Measurements from ENCODE around the gene GRIN2C.
"Not testable (repeated sequence)": the region's sequence is repeated elsewhere in the genome, so short reads cannot be mapped to it uniquely, and the experiment has no call there.

GRIN2C gene

DNA sequence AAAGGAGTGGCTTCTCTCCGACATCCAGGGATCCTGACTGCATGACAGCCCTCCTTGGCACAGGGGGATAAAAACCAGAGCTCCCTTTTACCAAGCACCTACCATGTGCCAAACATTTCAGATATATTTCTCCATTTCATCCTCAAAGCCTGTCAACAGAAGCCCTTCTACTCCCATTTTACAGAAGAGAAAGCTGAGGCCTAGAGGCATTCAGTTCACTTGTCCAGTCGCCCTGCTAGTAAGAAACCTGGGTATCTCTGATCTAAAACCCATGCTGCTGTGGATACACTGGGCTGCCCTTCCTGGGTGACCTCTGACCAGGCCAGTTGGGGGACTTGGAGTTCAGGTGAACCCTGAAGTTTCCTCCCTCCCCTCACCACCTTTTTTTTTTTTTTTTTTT lies 19.0 kb upstream of the GRIN2C start:
- no peak for DNase-seq

DNA sequence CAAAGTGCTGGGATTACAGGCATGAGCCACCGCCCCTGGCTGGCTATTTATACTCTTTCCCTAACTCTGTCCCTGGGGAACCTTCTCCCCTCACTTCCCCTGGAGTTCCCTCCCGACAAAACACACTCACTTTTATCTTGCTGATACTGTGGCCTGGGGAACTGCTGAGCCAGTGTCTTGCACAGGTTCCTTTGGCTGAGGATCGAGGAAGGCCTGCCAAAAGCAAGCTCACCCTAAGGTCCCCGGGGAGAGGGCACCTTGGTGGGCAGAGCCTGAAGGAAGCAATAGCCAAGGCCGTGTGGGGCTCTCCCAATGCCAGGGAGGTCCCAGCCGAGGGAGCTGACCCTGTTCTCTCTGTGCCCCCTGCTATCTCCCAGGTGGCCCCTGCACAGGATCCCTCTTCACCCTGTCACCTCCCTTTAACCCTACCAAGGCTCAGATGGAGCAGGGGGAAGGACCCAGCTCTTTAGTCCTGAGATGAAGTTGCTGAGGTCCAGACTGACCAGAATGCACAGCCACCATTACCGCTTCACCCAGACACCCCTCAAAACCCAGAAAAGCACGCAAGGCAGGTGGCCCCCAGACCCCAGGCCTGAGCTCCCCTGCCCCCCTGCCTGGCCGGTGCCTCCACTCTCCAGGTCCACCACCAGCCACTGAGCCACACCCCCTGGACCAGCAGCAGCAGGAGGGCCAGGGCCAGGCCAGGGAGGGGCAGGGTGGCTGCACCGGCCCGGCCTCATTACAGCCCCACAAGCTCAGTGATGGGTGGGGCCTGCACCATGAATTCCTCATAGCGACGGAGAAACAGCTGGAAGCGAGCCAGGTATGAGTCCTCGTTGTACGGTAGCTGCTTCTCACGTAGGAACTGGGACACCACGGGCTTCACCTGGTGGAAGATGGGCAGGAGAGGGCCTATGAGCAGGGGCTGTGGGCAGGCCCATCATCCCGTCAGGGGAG lies 18.2 kb upstream of the GRIN2C start:
- DNase-seq = no peak

DNA sequence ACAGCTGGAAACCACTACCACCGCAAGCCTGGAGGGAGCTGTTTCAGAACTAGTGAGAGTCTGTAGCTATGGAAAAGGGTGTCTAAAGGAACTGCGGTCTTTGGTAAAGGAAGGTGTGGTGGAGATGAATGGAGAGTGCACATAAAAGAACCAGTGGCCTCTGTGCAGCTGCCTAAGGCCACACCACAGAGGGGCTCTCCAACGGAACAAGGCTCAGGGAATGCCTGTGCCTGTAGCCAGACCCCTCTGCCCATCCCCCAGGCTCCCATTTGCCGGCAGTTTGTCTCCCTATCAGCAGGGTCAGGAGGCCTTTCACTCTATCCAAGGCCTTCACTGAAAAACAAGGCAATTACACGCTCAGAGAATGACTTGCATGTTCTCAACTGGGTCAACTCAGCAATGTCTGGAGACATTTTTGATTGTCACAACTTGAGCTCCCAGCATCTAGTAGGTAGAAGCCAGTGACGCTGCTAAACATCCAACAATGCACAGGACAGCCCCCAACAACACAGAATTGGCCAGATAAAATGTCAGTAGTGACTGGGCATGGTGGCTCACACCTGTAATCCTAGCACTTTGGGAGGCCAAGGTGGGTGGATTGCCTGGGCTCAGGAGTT lies 16.4 kb upstream of the GRIN2C start:
- no peak for DNase-seq

DNA sequence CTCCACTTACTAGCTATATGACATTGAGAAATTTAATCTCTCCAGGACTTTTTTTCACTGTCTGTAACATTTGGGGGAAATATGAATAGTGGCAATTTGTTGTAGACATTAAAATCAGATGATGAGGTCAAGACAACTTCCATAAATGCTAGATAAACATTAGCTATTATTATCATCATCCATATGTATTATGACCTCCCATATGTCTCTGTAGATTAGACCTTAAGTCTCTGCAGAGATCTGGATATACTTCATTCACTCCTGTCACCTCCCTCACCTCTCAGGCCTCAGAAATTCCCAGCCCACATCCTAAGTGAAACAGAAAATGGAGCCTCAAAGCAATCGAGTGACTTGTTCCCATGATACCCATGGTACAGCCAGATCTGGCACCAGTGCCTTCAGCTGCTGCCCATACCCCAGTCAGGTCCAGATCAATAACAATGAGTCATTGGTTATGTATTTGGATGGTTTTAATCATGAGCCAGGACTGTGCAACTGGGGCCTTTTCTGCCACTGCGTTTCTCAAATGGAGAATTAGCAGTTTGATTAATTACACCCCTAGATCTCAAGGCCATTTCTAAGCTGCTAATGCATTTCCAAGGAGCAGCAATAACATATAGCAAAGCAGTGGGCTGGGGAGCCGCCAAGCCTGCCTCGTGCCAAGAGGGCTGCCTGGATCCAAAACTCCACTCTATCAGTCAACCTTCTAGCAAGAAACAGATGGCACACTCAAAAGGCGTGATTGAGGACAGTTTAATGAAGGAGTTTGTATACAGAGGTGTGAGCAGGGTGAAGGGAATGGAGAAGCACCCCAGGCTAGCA lies 15.7 kb upstream of the GRIN2C start:
- no peak for DNase-seq

DNA sequence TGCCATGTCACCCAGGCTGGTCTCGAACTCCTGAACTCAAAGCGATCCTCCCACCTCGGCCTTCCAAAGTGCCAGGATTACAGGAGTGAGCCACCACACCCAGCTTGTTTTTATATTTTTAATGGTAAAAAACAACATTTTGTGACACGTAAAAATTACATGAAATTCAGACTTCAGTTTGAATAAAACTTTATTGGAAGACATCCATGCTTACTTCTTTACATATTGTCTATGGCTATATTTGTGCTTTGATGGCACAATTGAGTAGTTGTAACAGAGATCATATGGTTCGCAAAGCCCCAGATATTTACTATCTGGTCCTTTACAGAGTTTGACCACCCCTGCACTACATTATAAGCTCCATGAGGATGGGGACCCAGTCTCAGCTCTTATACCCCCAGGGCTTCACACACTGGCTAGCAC lies 14.9 kb upstream of the GRIN2C start:
- no peak for DNase-seq

GRCh38 chr17:74873874-74874614 lies 14.4 kb upstream of the GRIN2C start:
- DNase-seq = no peak

- peak; percentile 100 for DNase-seq
Observed at GRCh38 chr17:74873037-74873873, 13.6 kb upstream of the GRIN2C start.

- no peak for DNase-seq
Observed at GRCh38 chr17:74872313-74873036, 12.8 kb upstream of the GRIN2C start, which contains the start of gene FDXR. FDXR (minus strand) TSS chr17:74872994; CDS start chr17:74872944, 50 bp downstream.

DNA sequence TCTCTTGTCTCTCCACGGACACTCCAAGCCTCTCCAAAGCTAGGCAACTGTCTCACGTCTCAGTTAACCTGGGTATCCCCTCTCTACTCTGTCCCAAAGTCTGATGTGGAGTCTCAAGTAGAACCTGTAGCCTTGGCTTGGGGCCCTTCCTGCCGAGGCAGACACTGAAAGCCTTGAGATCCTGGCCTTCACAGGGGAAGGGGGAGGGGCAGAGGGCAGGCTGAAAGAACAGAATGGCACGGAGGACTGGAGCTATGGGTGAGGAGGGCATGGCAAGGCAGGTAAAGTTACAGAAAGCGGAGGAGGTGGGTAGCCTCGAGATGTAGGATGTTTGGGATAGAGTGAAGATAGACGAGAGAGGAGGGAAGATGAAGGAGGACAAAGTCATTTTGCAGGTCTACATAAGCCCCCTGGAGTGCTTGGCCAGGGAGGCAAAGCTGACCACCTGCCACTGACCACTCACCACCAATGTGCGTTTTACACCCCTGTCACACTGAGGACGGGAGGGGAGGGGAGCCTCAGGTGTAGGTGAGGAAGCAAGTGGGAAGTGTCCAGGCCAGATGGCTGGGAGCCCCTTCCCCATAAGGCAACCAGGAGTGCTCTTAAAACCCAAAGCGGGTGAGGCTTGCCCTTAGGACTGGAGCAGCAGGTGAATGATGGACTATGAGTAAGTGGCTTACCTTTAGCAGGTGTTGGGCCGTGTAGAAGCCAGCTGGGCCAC lies 11.8 kb upstream of the GRIN2C start:
- DNase-seq = no peak

- no peak for DNase-seq
Observed at GRCh38 chr17:74870512-74870911, 10.8 kb upstream of the GRIN2C start.

DNA sequence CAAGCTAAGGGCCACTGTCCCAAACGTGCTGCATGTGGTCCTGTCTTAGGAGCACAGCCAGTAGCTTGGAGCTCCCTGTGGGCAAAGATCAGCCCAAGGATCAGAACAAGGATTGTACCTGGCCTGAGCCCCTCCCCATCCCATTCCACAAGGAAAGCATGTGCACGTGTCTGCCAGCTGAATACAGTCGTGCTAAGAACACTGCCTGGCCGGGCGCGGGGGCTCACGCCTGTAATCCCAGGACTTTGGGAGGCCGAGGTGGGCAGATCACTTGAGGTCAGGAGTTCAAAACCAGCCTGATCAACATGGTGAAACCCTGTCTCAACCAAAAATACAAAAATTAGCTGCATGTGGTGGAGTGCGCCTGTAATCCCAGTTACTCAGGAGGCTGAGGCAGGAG lies 10.3 kb upstream of the GRIN2C start:
- not testable (repeated sequence) for DNase-seq

DNA sequence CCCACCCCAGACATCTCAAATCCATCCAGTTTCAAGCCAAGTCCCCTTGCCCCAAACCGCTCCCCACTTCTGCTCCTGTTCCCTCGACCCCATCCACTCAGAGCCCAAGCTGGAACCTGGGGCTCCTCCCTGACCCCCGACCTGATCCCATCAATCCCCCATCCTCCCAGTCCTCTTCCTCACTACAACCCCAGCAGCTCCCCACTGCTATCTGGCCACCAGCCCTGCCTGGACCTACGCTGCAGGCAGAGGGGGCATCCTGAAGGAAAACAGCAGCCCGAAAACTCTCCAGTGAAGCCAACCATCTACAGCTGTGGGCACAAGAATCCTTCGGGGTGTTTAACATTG lies 9.2 kb upstream of the GRIN2C start:
- DNase-seq = no peak

- DNase-seq = no peak
Observed at GRCh38 chr17:74868251-74868907, 8.7 kb upstream of the GRIN2C start.

DNA sequence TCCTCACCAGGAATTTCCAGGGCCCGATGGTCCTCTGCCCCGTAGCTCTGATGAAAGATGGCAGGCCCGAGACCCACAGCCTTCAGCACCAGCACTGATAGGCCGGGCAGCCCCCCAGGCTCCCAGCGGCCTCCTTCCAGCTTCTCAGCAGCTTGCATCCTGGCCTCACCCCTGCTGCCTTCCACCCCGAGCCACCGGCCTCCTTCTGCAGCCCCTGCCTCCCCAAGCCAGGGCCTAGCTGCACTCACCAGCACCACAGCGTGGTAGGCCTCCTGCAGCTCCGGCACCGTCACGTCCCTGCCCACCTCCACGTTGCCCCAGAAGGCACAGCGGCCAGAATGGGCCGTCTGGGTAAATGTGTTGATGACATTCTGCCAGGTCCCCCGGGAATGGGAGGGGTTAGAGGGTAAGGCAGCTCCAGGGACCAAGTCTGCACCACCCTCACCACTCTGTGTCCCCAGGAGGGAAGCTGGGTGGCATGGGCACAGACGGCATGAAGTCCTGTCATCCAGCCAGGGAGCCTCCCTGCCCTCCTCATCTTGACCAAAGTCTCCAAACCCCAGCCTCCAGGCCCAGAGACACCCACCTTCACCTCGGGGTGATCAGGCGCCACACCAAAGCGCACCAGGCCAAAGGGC lies 6.6 kb upstream of the GRIN2C start:
- DNase-seq = no peak

- DNase-seq = no peak
Observed at GRCh38 chr17:74865504-74866197, 6.0 kb upstream of the GRIN2C start.

- peak; percentile 57 to 70 for DNase-seq
Observed at GRCh38 chr17:74864866-74865395, 5.2 kb upstream of the GRIN2C start.

DNA sequence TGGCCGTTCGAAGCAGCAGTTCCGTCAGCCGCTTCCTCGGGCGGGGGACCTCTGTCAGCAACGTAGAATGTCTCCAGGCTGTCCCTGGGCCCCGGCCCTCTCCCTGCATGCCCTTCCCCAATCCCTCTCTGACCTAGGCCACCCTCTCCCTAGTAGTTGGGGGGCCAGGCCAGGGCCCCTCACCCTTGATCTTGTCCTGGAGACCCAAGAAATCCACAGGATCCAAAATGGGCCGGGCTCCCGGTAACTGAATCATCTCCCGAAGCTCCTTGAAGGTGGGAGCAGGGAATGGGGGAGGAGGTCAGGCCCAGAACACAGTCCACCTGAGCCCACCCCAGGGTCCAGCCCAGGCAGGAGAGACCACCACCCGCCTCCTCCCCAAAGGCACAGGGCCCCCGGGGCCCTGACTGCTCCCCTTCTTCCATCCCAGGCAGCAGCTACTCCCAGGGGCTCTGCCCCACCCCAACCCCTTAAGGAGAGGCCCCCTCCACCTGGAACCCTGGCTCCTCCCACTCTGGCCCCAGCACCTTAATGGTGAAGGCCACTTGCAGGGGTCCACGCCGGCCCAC lies 4.7 kb upstream of the GRIN2C start:
- no peak for DNase-seq
